ENCODE results near the gene MTUS2.
"Not testable (repeated sequence)": the region's sequence is repeated elsewhere in the genome, so short reads cannot be mapped to it uniquely, and the experiment has no call there.

Gene MTUS2

GRCh38 chr13:28958441-28958840 is 138.3 kb downstream of the MTUS2 start:
- DNase-seq (ENCODE audit: low read depth), result no peak

- no peak for DNase-seq (ENCODE audit: low read depth)
Observed at GRCh38 chr13:28964052-28964451, 143.9 kb downstream of the MTUS2 start.

GRCh38 chr13:28964803-28965202 is 144.7 kb downstream of the MTUS2 start:
- no peak for DNase-seq (ENCODE audit: low read depth)

- no peak for DNase-seq (ENCODE audit: low read depth)
Observed at GRCh38 chr13:28967029-28967915, 147.1 kb downstream of the MTUS2 start.

- no peak for DNase-seq (ENCODE audit: low read depth)
Observed at GRCh38 chr13:28976195-28976594, 156.1 kb downstream of the MTUS2 start.

- no peak for DNase-seq (ENCODE audit: low read depth)
Observed at GRCh38 chr13:28976636-28977035, 156.5 kb downstream of the MTUS2 start.

GRCh38 chr13:28978574-28978973 is 158.4 kb downstream of the MTUS2 start:
- no peak for DNase-seq (ENCODE audit: low read depth)

- no peak for DNase-seq (ENCODE audit: low read depth)
Observed at GRCh38 chr13:28981530-28981929, 161.4 kb downstream of the MTUS2 start.

- no peak for DNase-seq (ENCODE audit: low read depth)
Observed at GRCh38 chr13:28983641-28984040, 163.5 kb downstream of the MTUS2 start.

GRCh38 chr13:28984326-28984725 is 164.2 kb downstream of the MTUS2 start:
- no peak for DNase-seq (ENCODE audit: low read depth)

GRCh38 chr13:28984825-28985224 is 164.7 kb downstream of the MTUS2 start:
- DNase-seq (ENCODE audit: low read depth), result no peak

GRCh38 chr13:28990378-28990777 is 170.2 kb downstream of the MTUS2 start:
- DNase-seq (ENCODE audit: low read depth), result not testable (repeated sequence)

- no peak for DNase-seq (ENCODE audit: low read depth)
Observed at GRCh38 chr13:28991764-28992163, 171.6 kb downstream of the MTUS2 start.

- DNase-seq (ENCODE audit: low read depth), result no peak
Observed at GRCh38 chr13:29000826-29001225, 180.7 kb downstream of the MTUS2 start.

- no peak for DNase-seq (ENCODE audit: low read depth)
Observed at GRCh38 chr13:29005035-29005762, 185.1 kb downstream of the MTUS2 start.

- DNase-seq (ENCODE audit: low read depth), result no peak
Observed at GRCh38 chr13:29005763-29006120, 185.6 kb downstream of the MTUS2 start.

- DNase-seq (ENCODE audit: low read depth), result no peak
Observed at GRCh38 chr13:29006359-29006850, 186.3 kb downstream of the MTUS2 start.

GRCh38 chr13:29008296-29008695 is 188.2 kb downstream of the MTUS2 start:
- no peak for DNase-seq (ENCODE audit: low read depth)

GRCh38 chr13:29020314-29020713 is 200.2 kb downstream of the MTUS2 start:
- DNase-seq (ENCODE audit: low read depth), result no peak

- no peak for DNase-seq (ENCODE audit: low read depth)
Observed at GRCh38 chr13:29021311-29021710, 201.2 kb downstream of the MTUS2 start.

- DNase-seq (ENCODE audit: low read depth), result no peak
Observed at GRCh38 chr13:29021717-29022116, 201.6 kb downstream of the MTUS2 start.

- no peak for DNase-seq (ENCODE audit: low read depth)
Observed at GRCh38 chr13:29022410-29022809, 202.3 kb downstream of the MTUS2 start.

GRCh38 chr13:29022968-29023367 is 202.8 kb downstream of the MTUS2 start:
- DNase-seq (ENCODE audit: low read depth), result no peak

All from activated T-helper 9 cell treated with anti-CD3 and anti-CD28 coated beads, Interleukin-2, amount 50 U/mL, for 16 hours (primary cell).